GM23338 (cell line): Measurements from ENCODE around the gene DCLK1.

Source experiments
- CREB1 ChIP-seq: fragments of 250-450 bp; sonication (Bioruptor Pico); IDR thresholded peaks from 2 replicates; pipeline ENCODE4 v1.5.0; 2020; ENCODE audit warnings: low read depth, mild to moderate bottlenecking, moderate library complexity
- CTCF ChIP-seq, 2 experiments: fragments of 200-600 bp in 1 of 2; sonication (generic) in 1 of 2; conservative IDR thresholded peaks; 2 replicates each; pipeline versions ENCODE4 v1.5.1 to v1.6.1; 2016 to 2017; ENCODE audit warnings: antibody characterized with exemption in 2 of 2, low read depth in 2 of 2, mild to moderate bottlenecking in 2 of 2, moderate library complexity in 1 of 2
- ETS1 ChIP-seq: IDR thresholded peaks from 2 replicates; pipeline ENCODE4 v1.6.1; 2016; ENCODE audit warnings: antibody characterized with exemption
- EZH2 ChIP-seq: fragments of 200-600 bp; sonication (generic); IDR thresholded peaks from one replicate; pipeline ENCODE4 v1.8.0; 2017; ENCODE audit warnings: antibody characterized with exemption, mild to moderate bottlenecking, low read depth; ENCODE audit not compliant: unreplicated experiment
- EZH2phosphoT487 ChIP-seq: fragments of 200-600 bp; sonication (generic); IDR thresholded peaks from one replicate; pipeline ENCODE4 v1.8.1; 2018; ENCODE audit warnings: antibody characterized with exemption; ENCODE audit not compliant: unreplicated experiment
- JUNB ChIP-seq: IDR thresholded peaks from one replicate; pipeline ENCODE4 v1.6.1; 2016; ENCODE audit warnings: antibody characterized with exemption; ENCODE audit not compliant: unreplicated experiment
- NANOG ChIP-seq: IDR thresholded peaks from 2 replicates; pipeline ENCODE4 v1.6.1; 2016; ENCODE audit warnings: antibody characterized with exemption, borderline replicate concordance
- POLR2AphosphoS5 ChIP-seq: IDR thresholded peaks from 2 replicates; pipeline ENCODE4 v1.6.1; 2016; ENCODE audit warnings: antibody characterized with exemption, low read depth
- REST ChIP-seq: IDR thresholded peaks from one replicate; pipeline ENCODE4 v1.6.1; 2018; ENCODE audit warnings: antibody characterized with exemption; ENCODE audit not compliant: unreplicated experiment
- STAT1 ChIP-seq: IDR thresholded peaks from one replicate; pipeline ENCODE4 v1.6.1; 2016; ENCODE audit warnings: antibody characterized with exemption; ENCODE audit not compliant: unreplicated experiment
- ZNF331 ChIP-seq: fragments of 250-450 bp; sonication (Bioruptor Pico); IDR thresholded peaks from 2 replicates; pipeline ENCODE4 v1.5.0; 2020; ENCODE audit warnings: low read depth, mild to moderate bottlenecking, moderate library complexity
- ZNF462 ChIP-seq: fragments of 250-450 bp; sonication (Bioruptor Pico); IDR thresholded peaks from 2 replicates; pipeline ENCODE4 v1.5.0; 2020; ENCODE audit warnings: mild to moderate bottlenecking, moderate library complexity

GRCh38 chr13:35954207-35954560 lies 177.0 kb downstream of the DCLK1 start:
- TF ChIP-seq EZH2 (no peak), NANOG (no peak), CTCF (conservative IDR thresholded peaks at IDR 0.05; ENCODE audit: low read depth in 2 of 2) (no peak), REST (no peak), POLR2AphosphoS5 (no peak), ETS1 (no peak), EZH2phosphoT487 (no peak), STAT1 (no peak), CREB1 (no peak), JUNB (no peak), ZNF462 (CRISPR knock-in tag) (no peak), ZNF331 (CRISPR knock-in tag) (no peak)
